Measurements from ENCODE around the gene LFNG. TPM values are rescaled to one million over a fixed set of nuclear protein-coding genes. Genes with fewer than 3 reads are reported as not detected.
A peak's percentile ranks its signal among the peaks of the same experiment; 100 is the strongest.

Gene LFNG, protein sequence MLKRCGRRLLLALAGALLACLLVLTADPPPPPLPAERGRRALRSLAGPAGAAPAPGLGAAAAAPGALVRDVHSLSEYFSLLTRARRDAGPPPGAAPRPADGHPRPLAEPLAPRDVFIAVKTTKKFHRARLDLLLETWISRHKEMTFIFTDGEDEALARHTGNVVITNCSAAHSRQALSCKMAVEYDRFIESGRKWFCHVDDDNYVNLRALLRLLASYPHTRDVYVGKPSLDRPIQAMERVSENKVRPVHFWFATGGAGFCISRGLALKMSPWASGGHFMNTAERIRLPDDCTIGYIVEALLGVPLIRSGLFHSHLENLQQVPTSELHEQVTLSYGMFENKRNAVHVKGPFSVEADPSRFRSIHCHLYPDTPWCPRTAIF
- 100 to 1,000 TPM in 2 of 4 donors, 10 to 100 TPM in 2; 17.9 to 162 (median 80.6) TPM for total RNA-seq

DNA sequence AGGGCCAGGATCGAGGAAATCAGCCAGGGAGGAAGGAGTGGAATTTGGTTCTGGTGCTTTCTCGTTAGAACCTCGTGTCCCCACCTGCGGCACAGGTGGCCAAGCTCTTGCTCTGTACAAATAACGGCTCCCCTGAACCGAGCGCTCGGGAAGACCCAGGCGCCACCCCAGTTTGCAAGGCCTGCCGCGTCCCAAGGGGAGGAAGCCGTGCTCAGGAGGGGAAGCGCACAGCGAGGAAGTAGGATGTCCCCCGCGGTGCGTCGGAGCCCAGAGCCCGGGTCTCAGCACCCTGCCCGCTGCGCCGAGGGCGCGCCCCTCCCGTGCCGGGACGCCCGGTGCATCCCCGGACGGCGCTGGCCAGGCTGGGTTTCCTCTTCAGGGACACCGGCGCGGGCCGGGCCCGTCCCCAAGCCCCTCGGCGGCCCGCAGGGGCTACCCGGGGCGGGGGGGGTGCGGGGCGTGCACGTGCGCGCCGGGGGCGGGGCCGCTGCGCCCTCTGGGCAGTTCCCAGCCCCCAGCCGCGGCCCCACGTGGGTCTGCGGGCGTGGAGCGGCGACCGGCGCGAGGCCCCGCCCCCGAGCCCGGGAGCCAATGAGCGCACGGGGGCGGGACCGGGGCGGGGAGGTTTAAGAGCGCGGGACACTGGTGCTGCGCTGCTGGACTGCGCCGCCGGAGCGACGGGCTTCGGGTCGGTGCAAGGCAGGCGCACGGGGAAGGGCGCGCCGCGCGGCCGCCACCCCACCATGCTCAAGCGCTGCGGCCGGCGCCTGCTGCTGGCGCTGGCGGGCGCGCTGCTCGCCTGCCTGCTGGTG is at the start of gene LFNG:
Gene LFNG, plus strand, starts transcription at position 656 of the 812 bp plus-strand sequence. Its CDS starts 88 bp downstream, at position 744.
- Histone ChIP-seq H3K4me3 (peak within 1 kb of the TSS; percentile 42 to 65 (median 57)), H3K36me3 (no peaks in the 10 kb centered on the region), H3K4me1 (peaks cover 25 to 54% (median 43%) of the 10 kb centered on the region in 4 donors), H3K27ac (peak within 1 kb of the TSS; percentile 89 to 94 (median 92)), H3K9me3 (no peaks in the 10 kb centered on the region), H3K27me3 (peaks cover 15% of the 10 kb centered on the region)
- 0 to 6% methylated on average over 3 to 32 of the region's 95 CpGs for WGBS, 2 donors (ENCODE audit: low coverage in 1 of 2)
- peak; percentile 92 for DNase-seq
- intact Hi-C loops (cut with DNase I; ENCODE audit: low total_unique reads) (no loop called here), in situ Hi-C loops (cut with MboI; ENCODE audit: low pct_ligation_motif_present in 1 of 4, low pct_unique_long_range_greater_than_20kb in 1 of 4, low sequenced_read_pairs in 3 of 4) (no loop called here)
- TF ChIP-seq, protein P1, sequence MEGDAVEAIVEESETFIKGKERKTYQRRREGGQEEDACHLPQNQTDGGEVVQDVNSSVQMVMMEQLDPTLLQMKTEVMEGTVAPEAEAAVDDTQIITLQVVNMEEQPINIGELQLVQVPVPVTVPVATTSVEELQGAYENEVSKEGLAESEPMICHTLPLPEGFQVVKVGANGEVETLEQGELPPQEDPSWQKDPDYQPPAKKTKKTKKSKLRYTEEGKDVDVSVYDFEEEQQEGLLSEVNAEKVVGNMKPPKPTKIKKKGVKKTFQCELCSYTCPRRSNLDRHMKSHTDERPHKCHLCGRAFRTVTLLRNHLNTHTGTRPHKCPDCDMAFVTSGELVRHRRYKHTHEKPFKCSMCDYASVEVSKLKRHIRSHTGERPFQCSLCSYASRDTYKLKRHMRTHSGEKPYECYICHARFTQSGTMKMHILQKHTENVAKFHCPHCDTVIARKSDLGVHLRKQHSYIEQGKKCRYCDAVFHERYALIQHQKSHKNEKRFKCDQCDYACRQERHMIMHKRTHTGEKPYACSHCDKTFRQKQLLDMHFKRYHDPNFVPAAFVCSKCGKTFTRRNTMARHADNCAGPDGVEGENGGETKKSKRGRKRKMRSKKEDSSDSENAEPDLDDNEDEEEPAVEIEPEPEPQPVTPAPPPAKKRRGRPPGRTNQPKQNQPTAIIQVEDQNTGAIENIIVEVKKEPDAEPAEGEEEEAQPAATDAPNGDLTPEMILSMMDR (IDR thresholded peaks at IDR 0.05): no peak
- TF ChIP-seq POLR2A (IDR thresholded peaks at IDR 0.05) (peak; percentile 80), POLR2AphosphoS5 (IDR thresholded peaks at IDR 0.05) (peak; percentile 95 to 99 (median 99))

DNA sequence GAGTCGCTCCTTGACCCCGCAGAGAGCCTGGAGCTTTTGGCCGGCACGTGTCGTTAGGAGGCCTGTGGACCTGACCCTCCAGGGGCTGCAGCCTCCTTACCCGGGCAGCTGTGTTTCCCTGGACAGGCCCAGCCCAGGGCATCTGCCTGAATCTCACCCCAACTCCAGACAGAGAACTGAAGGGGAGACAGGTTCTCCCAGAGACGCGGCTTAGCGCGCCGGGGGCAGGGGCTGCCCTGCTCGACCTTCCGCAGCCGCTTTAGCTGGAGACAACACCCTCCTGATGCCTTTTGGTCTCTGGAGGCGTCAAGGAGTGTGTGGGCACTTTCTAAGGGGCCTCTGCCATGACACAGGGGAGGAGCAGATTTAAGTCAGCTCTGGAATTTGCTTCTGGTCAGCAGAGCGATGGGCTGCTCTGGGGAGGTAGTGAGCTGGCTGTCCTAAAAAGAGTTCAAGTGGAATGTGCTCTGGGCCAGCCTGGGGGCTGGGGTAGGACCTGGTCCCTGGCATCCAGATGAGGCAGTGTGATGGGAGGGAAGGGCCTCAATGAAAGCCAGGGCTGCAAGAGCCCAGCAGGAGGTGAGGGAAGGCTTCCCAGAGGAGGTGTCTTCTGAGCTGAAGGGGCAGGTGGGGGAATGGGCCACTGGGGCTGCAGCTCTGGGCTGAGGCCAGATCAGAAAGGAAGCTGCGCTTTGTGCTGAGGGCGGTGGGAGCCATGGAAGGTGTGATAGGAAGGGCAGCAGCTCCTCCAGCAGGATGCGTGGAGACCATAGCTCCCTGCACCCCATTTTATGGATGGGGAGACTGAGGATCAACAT is 49.2 kb upstream of the LFNG start:
- intact Hi-C loops (cut with DNase I; ENCODE audit: low total_unique reads): no loop called here
- no peak for DNase-seq

DNA sequence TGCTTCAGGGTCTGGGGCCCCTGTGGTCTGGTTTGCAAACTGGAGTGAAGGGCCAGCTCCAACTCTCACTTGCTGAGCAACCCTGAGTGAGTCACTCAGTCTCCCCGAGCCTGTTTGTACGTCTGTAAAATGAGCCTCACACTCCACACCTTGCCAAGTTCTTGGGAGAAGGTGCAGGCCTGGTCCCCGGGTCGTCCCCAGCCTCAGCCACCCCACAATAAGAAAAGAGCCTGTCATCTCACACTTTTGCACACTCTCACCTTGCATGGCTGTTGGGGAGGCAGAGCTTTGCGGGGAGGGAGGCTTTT is 48.6 kb upstream of the LFNG start:
- intact Hi-C loops (cut with DNase I; ENCODE audit: low total_unique reads) (no loop called here), in situ Hi-C loops (cut with MboI; ENCODE audit: low pct_ligation_motif_present in 1 of 4, low pct_unique_long_range_greater_than_20kb in 1 of 4, low sequenced_read_pairs in 3 of 4) (loop anchor here in 2 of 4 donors (25.0 kb wide), 1 partner anchor 216 kb away; the partner anchor contains the start of gene AMZ1 (in 2 of the 2))
- peaks cover 0 to 5% (median 0%) of the 10 kb centered on the region in 4 donors for H3K4me1 ChIP-seq
- TF ChIP-seq POLR2A (IDR thresholded peaks at IDR 0.05): no peak
- no peak for TF ChIP-seq EP300 (IDR thresholded peaks at IDR 0.05; ENCODE audit: low read depth)
- TF ChIP-seq, protein P1 (IDR thresholded peaks at IDR 0.05): no peak
- TF ChIP-seq POLR2AphosphoS5 (IDR thresholded peaks at IDR 0.05): no peak
- no peak overlapping the region for H3K27ac ChIP-seq
- no peaks in the 10 kb centered on the region for H3K9me3 ChIP-seq
- 48% methylated on average over 5 of the region's 5 CpGs; no CpG with 5 or more reads in 1 of the 2 donors for WGBS, 2 donors (ENCODE audit: low coverage in 1 of 2)
- no peaks in the 10 kb centered on the region for H3K36me3 ChIP-seq
- no peak overlapping the region for H3K4me3 ChIP-seq
- DNase-seq: no peak
- peaks cover 20% of the 10 kb centered on the region for H3K27me3 ChIP-seq

More for the DNA sequence above, 49.2 kb upstream of the LFNG start:
- Histone ChIP-seq H3K9me3 (no peaks in the 10 kb centered on the region), H3K4me1 (peaks cover 0 to 5% (median 0%) of the 10 kb centered on the region in 4 donors), H3K27ac (no peak overlapping the region), H3K27me3 (peaks cover 18% of the 10 kb centered on the region), H3K4me3 (no peak overlapping the region), H3K36me3 (no peaks in the 10 kb centered on the region)
- WGBS, 2 donors (ENCODE audit: low coverage in 1 of 2): 79% methylated on average over 19 of the region's 19 CpGs; no CpG with 5 or more reads in 1 of the 2 donors
- in situ Hi-C loops (cut with MboI; ENCODE audit: low pct_ligation_motif_present in 1 of 4, low pct_unique_long_range_greater_than_20kb in 1 of 4, low sequenced_read_pairs in 3 of 4): loop anchor here in 2 of 4 donors (25.0 kb wide), 1 partner anchor 217 kb away; the partner anchor contains the start of gene AMZ1 (in 2 of the 2)
- TF ChIP-seq POLR2AphosphoS5 (IDR thresholded peaks at IDR 0.05) (no peak), POLR2A (IDR thresholded peaks at IDR 0.05) (no peak)
- TF ChIP-seq, protein P1 (IDR thresholded peaks at IDR 0.05): no peak
